Measurements from ENCODE around the gene RSPO3. TPM values are rescaled to one million over a fixed set of nuclear protein-coding genes. Genes with fewer than 3 reads are reported as not detected.

The RSPO3 gene
- total and polyA plus RNA-seq, 4 donors: 1.4 to 3.5 (median 1.6) TPM

DNA sequence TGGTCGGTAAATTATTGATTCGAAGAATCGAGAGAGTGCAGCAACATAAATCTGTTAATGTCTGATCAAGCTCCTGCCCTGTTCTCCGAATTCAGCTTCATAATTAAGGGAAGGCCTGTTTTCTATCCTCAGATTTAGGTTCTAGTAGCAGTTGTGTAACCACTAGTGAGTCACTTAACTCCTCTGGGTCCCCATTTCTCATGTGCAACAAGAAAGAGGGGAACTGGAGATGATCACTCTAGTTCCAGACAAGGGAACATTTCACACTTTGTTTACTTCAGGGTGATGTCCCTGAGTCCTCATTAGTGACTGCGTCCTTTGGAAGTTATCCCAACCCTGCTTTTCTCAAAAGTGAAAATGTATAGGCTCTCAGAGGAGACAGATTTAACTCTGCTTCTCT lies 80.1 kb downstream of the RSPO3 start (continued):
- TF ChIP-seq, protein P1, sequence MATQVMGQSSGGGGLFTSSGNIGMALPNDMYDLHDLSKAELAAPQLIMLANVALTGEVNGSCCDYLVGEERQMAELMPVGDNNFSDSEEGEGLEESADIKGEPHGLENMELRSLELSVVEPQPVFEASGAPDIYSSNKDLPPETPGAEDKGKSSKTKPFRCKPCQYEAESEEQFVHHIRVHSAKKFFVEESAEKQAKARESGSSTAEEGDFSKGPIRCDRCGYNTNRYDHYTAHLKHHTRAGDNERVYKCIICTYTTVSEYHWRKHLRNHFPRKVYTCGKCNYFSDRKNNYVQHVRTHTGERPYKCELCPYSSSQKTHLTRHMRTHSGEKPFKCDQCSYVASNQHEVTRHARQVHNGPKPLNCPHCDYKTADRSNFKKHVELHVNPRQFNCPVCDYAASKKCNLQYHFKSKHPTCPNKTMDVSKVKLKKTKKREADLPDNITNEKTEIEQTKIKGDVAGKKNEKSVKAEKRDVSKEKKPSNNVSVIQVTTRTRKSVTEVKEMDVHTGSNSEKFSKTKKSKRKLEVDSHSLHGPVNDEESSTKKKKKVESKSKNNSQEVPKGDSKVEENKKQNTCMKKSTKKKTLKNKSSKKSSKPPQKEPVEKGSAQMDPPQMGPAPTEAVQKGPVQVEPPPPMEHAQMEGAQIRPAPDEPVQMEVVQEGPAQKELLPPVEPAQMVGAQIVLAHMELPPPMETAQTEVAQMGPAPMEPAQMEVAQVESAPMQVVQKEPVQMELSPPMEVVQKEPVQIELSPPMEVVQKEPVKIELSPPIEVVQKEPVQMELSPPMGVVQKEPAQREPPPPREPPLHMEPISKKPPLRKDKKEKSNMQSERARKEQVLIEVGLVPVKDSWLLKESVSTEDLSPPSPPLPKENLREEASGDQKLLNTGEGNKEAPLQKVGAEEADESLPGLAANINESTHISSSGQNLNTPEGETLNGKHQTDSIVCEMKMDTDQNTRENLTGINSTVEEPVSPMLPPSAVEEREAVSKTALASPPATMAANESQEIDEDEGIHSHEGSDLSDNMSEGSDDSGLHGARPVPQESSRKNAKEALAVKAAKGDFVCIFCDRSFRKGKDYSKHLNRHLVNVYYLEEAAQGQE (IDR thresholded peaks at IDR 0.05): no peak
- TF ChIP-seq ZBTB33 (IDR thresholded peaks at IDR 0.05): no peak

- no peak overlapping the region for H3K9ac ChIP-seq (ENCODE audit: low read depth in 1 of 2, low read length in 2 of 2)
- H3K27me3 ChIP-seq (ENCODE audit: control insufficient read depth in 4 of 4, insufficient read depth in 4 of 4, low read length in 3 of 4): no peaks in the 10 kb centered on the region
- TF ChIP-seq JUND (IDR thresholded peaks at IDR 0.05): no peak
- TF ChIP-seq MAX (IDR thresholded peaks at IDR 0.05): no peak
- no peak for TF ChIP-seq RXRA (IDR thresholded peaks at IDR 0.05)
- no peak for DNase-seq (ENCODE audit: low spot score)
- H3K9me3 ChIP-seq (ENCODE audit: control insufficient read depth in 4 of 4, low read length in 3 of 4): no peaks in the 10 kb centered on the region
- H3K4me3 ChIP-seq (ENCODE audit: low read depth in 1 of 3, low read length in 3 of 3): no peak overlapping the region
- WGBS: 82% methylated on average over 1 of the region's 1 CpG
- no peak overlapping the region for H3K27ac ChIP-seq (ENCODE audit: low read depth in 1 of 2, low read length in 2 of 2)
- H3K36me3 ChIP-seq (ENCODE audit: control insufficient read depth in 4 of 4, insufficient read depth in 3 of 4, low read depth in 1 of 4, low read length in 3 of 4): no peaks in the 10 kb centered on the region
- no peaks in the 10 kb centered on the region for H3K4me1 ChIP-seq (ENCODE audit: control insufficient read depth in 4 of 4, insufficient read depth in 4 of 4, low read length in 3 of 4)
Observed at GRCh38 chr6:127199470-127199869, 81.0 kb downstream of the RSPO3 start.

DNA sequence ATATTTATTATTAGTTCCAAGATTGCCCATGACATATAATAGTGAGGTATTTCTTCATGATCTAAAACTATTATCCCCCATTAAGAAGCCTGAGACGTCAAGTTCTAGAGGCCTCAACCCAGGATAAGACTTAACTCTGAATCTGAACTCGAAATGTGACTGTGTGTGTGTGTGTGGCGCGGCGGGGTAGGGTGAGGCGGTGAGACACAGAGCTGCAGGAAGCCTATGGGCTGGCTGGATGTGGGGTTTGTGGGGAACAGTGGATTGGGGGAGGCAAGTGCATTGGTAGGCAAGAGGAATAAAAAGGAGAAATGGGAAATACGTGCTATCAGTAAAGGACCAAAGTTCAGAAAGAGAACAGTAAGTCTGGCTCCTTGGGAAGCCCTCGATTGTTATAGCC lies 81.6 kb downstream of the RSPO3 start:
- Histone ChIP-seq H3K9me3 (ENCODE audit: control insufficient read depth in 4 of 4, low read length in 3 of 4) (no peaks in the 10 kb centered on the region), H3K36me3 (ENCODE audit: control insufficient read depth in 4 of 4, insufficient read depth in 3 of 4, low read depth in 1 of 4, low read length in 3 of 4) (no peaks in the 10 kb centered on the region), H3K4me1 (ENCODE audit: control insufficient read depth in 4 of 4, insufficient read depth in 4 of 4, low read length in 3 of 4) (no peaks in the 10 kb centered on the region), H3K4me3 (ENCODE audit: low read depth in 1 of 3, low read length in 3 of 3) (no peak overlapping the region), H3K27ac (ENCODE audit: low read depth in 1 of 2, low read length in 2 of 2) (no peak overlapping the region), H3K9ac (ENCODE audit: low read depth in 1 of 2, low read length in 2 of 2) (no peak overlapping the region), H3K27me3 (ENCODE audit: control insufficient read depth in 4 of 4, insufficient read depth in 4 of 4, low read length in 3 of 4) (no peaks in the 10 kb centered on the region)
- DNase-seq (ENCODE audit: low spot score): no peak
- 89% methylated on average over 8 of the region's 8 CpGs for WGBS
- no peak for TF ChIP-seq GABPA (IDR thresholded peaks at IDR 0.05 in 1 of 2, conservative IDR thresholded peaks at IDR 0.05 in 1 of 2)
- TF ChIP-seq, protein P2, sequence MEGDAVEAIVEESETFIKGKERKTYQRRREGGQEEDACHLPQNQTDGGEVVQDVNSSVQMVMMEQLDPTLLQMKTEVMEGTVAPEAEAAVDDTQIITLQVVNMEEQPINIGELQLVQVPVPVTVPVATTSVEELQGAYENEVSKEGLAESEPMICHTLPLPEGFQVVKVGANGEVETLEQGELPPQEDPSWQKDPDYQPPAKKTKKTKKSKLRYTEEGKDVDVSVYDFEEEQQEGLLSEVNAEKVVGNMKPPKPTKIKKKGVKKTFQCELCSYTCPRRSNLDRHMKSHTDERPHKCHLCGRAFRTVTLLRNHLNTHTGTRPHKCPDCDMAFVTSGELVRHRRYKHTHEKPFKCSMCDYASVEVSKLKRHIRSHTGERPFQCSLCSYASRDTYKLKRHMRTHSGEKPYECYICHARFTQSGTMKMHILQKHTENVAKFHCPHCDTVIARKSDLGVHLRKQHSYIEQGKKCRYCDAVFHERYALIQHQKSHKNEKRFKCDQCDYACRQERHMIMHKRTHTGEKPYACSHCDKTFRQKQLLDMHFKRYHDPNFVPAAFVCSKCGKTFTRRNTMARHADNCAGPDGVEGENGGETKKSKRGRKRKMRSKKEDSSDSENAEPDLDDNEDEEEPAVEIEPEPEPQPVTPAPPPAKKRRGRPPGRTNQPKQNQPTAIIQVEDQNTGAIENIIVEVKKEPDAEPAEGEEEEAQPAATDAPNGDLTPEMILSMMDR (IDR thresholded peaks at IDR 0.05; ENCODE audit: low read depth, low read length, missing input control): no peak
- no peak for TF ChIP-seq TAF1 (conservative IDR thresholded peaks at IDR 0.05)
- no peak for TF ChIP-seq FOXA2 (IDR thresholded peaks at IDR 0.05)
- no peak for TF ChIP-seq RXRA (IDR thresholded peaks at IDR 0.05)
- TF ChIP-seq NR2F2 (IDR thresholded peaks at IDR 0.05): no peak
- no peak for TF ChIP-seq YY1 (IDR thresholded peaks at IDR 0.05)
- TF ChIP-seq SP1 (IDR thresholded peaks at IDR 0.05): no peak
- no peak for TF ChIP-seq ZBTB33 (IDR thresholded peaks at IDR 0.05)
- no peak for TF ChIP-seq MAX (IDR thresholded peaks at IDR 0.05)
- no peak for TF ChIP-seq JUND (IDR thresholded peaks at IDR 0.05)
- no peak for TF ChIP-seq FOXA1 (IDR thresholded peaks at IDR 0.05)
- TF ChIP-seq HNF4A (conservative IDR thresholded peaks at IDR 0.05): no peak
- TF ChIP-seq, protein P1 (IDR thresholded peaks at IDR 0.05): no peak
- no peak for TF ChIP-seq HNF4G (IDR thresholded peaks at IDR 0.05)
- no peak for TF ChIP-seq RAD21 (IDR thresholded peaks at IDR 0.05)
- TF ChIP-seq ATF3 (IDR thresholded peaks at IDR 0.05): no peak
